ENCODE data around the gene CEBPG.

- TF ChIP-seq POLR2A (IDR thresholded peaks at IDR 0.05): no peak
- TF ChIP-seq, protein P1, sequence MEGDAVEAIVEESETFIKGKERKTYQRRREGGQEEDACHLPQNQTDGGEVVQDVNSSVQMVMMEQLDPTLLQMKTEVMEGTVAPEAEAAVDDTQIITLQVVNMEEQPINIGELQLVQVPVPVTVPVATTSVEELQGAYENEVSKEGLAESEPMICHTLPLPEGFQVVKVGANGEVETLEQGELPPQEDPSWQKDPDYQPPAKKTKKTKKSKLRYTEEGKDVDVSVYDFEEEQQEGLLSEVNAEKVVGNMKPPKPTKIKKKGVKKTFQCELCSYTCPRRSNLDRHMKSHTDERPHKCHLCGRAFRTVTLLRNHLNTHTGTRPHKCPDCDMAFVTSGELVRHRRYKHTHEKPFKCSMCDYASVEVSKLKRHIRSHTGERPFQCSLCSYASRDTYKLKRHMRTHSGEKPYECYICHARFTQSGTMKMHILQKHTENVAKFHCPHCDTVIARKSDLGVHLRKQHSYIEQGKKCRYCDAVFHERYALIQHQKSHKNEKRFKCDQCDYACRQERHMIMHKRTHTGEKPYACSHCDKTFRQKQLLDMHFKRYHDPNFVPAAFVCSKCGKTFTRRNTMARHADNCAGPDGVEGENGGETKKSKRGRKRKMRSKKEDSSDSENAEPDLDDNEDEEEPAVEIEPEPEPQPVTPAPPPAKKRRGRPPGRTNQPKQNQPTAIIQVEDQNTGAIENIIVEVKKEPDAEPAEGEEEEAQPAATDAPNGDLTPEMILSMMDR (IDR thresholded peaks at IDR 0.05): no peak
Measured at GRCh38 chr19:33386361-33386858, 12.9 kb downstream of the CEBPG start.

Measured in heart left ventricle (tissue), 13 donors.